ENCODE measurements around the gene PLEKHB2. TPM values are rescaled to one million over a fixed set of nuclear protein-coding genes. Genes with fewer than 3 reads are reported as not detected.
A peak's percentile ranks its signal among the peaks of the same experiment; 100 is the strongest.
"Not testable (repeated sequence)": the region's sequence is repeated elsewhere in the genome, so short reads cannot be mapped to it uniquely, and the experiment has no call there.

Gene PLEKHB2
- total RNA-seq, 2 donors from 2014 or later, result 49.1 to 81.2 TPM

GRCh38 chr2:131152074-131152473, 46.9 kb downstream of the PLEKHB2 start:
- DNase-seq (ENCODE audit: low spot score in 2 of 2) (no peak), ATAC-seq (no peak)
- Mint-ChIP-seq H3K27ac (no peak overlapping the region), H3K36me3 (no peaks in the 10 kb centered on the region), H3K9me3 (no peaks in the 10 kb centered on the region)

DNA sequence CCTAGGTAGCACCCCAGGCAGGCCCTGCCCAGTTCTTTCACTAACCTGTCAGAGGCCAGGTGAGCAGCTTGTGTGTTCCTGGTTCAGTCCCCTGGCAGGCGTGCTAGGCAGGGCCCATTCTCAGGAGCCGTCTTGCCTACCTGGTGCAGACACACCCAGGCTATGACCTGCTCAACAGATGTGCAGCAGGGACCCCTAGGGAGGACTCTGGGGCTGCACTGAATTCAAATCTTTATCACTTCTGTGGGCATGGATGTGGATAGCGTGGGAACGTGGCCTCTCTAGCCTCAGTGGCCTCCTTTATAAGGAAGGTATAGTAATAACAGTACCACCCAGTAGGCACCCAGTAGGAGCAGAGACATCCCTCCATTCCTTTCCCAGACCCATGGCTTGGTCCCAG, 48.4 kb downstream of the PLEKHB2 start:
- H3K36me3 Mint-ChIP-seq, result no peaks in the 10 kb centered on the region
- no peak for DNase-seq (ENCODE audit: low spot score in 2 of 2)
- ATAC-seq, result no peak
- H3K27ac Mint-ChIP-seq, result peak overlapping the region in 1 of 2 donors; percentile 67
- H3K9me3 Mint-ChIP-seq, result no peaks in the 10 kb centered on the region

- ATAC-seq (peak; percentile 99), DNase-seq (ENCODE audit: low spot score in 2 of 2) (peak; percentile 79 to 93)
- no peaks in the 10 kb centered on the region for H3K9me3 Mint-ChIP-seq
- H3K27ac Mint-ChIP-seq, result peak overlapping the region; percentile 29 to 67
- no peaks in the 10 kb centered on the region for H3K36me3 Mint-ChIP-seq
These were observed 49.0 kb downstream of the PLEKHB2 start for GRCh38 chr2:131154071-131154531.

- DNase-seq (ENCODE audit: low spot score in 2 of 2) (no peak), ATAC-seq (no peak)
- H3K9me3 Mint-ChIP-seq, result no peaks in the 10 kb centered on the region
- H3K36me3 Mint-ChIP-seq, result no peaks in the 10 kb centered on the region
- no peak overlapping the region for H3K27ac Mint-ChIP-seq
These were observed 49.5 kb downstream of the PLEKHB2 start for GRCh38 chr2:131154647-131155046.

GRCh38 chr2:131155208-131155855, 50.2 kb downstream of the PLEKHB2 start:
- no peak for ATAC-seq
- H3K27ac Mint-ChIP-seq, result peak overlapping the region in 1 of 2 donors; percentile 26
- H3K36me3 Mint-ChIP-seq, result no peaks in the 10 kb centered on the region
- DNase-seq (ENCODE audit: low spot score in 2 of 2), result no peak
- no peaks in the 10 kb centered on the region for H3K9me3 Mint-ChIP-seq

DNA sequence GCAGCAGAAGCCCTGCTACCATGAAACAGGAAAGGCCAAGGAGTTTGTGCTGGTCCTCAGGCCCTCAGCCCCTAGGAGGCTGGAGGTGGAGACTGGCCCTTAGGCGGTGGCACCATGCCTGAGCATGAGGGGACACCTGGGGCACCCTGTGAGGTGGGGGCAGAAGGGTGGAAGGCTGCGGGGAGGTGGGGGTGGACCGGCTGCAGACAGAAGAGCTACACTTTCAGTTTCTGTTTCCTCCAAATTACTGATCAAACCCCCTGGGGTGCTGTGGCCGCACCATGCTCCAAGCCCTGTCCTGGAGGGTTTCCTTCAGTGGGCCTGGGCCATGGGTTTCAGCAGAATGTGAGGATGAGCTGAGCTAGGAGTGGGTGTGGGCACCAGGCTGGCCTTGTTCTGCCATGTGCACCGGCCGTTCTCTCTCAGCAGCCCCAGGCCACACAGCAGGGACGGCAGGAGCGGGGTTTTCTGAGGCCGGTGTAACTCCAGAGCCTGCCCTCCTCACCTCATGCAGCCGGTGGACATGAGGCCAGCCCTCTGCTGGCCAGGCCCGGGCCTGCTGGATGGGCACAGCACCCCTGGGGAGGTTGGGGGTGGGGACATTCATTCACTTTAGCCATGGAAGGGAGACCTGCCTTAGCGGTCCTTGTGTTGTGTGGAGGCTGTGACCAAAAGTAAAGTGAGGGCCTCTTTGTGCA, 51.5 kb downstream of the PLEKHB2 start:
- no peak overlapping the region for H3K27ac Mint-ChIP-seq

GRCh38 chr2:131165562-131165961, 60.4 kb downstream of the PLEKHB2 start:
- DNase-seq (ENCODE audit: low spot score in 2 of 2); H3K36me3 Mint-ChIP-seq; H3K27ac Mint-ChIP-seq; ATAC-seq; H3K9me3 Mint-ChIP-seq: not testable (repeated sequence)

More for the DNA sequence above, 51.5 kb downstream of the PLEKHB2 start:
- DNase-seq (ENCODE audit: low spot score in 2 of 2) (no peak), ATAC-seq (no peak)
- no peaks in the 10 kb centered on the region for H3K9me3 Mint-ChIP-seq
- no peaks in the 10 kb centered on the region for H3K36me3 Mint-ChIP-seq

DNA sequence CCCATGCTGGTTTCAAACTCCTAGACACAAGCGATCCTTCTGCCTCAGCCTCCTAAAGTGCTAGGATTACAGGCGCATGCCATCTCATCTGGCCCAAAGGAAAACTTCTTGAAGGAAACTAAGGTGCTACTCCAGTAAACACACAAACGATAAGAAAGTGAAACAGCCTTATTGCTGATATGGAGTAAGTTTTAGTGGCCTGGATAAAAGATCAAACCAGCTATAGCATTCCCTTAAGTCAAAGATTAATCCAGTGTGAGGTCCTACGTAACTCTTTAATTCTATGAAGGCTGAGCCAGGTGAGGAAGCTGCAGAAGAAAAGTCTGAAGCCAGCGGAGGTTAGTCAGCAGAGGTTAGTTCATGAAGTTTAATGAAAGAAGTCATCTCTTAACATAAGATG, 63.4 kb downstream of the PLEKHB2 start:
- DNase-seq (ENCODE audit: low spot score in 2 of 2) (no peak), ATAC-seq (no peak)
- H3K36me3 Mint-ChIP-seq, result no peaks in the 10 kb centered on the region
- no peak overlapping the region for H3K27ac Mint-ChIP-seq
- H3K9me3 Mint-ChIP-seq, result no peaks in the 10 kb centered on the region

DNA sequence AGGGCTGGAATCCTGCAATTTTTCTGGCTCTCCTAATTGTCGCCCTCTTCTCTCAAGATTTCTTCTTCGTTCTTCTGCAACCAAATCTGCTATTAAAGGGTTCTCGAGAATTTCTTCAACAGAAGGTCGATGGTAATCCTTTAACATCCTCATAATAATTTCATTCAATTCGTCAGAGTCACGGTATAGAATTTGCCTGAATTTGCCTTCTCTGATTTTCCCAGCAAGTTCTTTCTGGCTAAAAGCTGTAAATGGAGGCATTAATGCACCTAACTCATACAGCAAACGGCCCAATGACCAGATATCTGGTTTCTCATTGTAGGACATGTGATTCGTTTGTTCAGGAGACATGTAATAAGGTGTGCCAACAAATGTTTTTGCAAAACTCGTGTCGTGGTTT, 72.9 kb downstream of the PLEKHB2 start:
- not testable (repeated sequence) for ATAC-seq; H3K27ac Mint-ChIP-seq; DNase-seq (ENCODE audit: low spot score in 2 of 2); H3K36me3 Mint-ChIP-seq; H3K9me3 Mint-ChIP-seq

DNA sequence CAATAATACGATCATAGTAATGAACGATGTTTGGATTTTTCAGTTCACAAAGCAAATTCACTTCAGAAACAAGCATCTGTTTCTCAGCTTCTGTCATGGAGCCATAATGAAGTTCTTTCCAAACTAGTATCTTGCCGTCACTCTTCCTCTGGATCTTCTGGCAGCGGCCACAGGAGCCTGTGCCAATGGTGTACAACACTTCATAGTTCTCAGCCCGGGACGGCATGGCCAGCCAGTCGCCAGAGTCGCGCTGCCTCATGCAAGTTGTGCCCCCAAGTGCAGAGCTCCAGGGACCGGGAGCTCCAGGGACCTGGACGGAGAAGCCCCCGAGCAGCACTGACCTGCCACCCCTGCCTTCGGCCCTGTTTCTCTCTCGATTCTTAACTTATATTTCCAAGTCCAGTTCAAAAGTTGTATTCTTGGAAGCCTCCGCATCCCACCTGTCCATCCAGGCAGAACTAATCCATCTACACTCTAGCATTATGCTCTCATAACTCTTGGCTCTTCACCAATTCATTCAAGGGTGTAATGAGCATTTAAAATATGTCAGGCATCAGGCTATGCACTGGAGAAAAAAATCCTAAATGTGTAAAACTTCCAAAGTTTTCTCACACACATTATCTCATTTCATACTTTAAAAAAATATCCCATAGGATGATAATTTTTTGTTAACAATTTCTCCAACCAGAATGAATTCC, 73.7 kb downstream of the PLEKHB2 start:
- H3K27ac Mint-ChIP-seq; H3K9me3 Mint-ChIP-seq; ATAC-seq; DNase-seq (ENCODE audit: low spot score in 2 of 2); H3K36me3 Mint-ChIP-seq: not testable (repeated sequence)

GRCh38 chr2:131181451-131181850, 76.3 kb downstream of the PLEKHB2 start:
- not testable (repeated sequence) for ATAC-seq; H3K36me3 Mint-ChIP-seq; H3K27ac Mint-ChIP-seq; H3K9me3 Mint-ChIP-seq; DNase-seq (ENCODE audit: low spot score in 2 of 2)

DNA sequence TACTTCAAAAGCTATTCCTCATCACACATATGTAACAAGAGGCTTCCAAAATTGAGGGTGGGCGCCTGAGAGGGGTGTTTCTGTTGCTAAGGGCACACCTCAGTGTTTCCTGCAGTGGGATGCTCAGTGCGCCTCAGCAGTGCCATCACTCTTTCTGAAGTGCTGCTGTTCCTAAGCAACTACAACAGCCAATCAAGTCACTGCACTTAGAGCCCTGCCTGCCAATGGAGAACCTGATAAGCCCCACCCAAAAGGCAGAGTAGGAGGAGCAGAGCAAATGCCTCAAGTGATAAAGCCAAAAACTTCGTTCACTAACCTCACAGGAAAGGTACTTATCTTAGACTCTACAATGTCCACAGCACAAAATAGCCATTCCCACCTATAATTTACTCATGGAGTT, 88.3 kb downstream of the PLEKHB2 start:
- not testable (repeated sequence) for DNase-seq (ENCODE audit: low spot score in 2 of 2); H3K27ac Mint-ChIP-seq; ATAC-seq; H3K36me3 Mint-ChIP-seq; H3K9me3 Mint-ChIP-seq

DNA sequence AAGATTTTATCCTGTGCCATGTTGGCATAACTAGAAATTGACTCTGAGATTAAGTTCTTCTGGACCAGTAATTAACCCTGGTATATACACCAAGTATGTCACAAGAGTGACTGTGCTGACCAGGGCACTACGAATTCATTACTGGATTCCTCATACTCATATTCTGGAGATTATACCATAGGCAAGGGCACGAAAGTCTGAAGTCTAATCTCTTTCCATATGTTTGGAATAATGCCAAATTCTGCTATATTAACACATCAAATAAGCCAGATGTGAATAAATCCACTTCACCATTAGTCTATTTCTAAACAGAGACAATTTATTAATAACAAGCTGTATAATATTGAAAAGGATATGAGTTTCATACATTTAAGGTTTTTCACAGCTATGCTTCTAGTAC, 91.0 kb downstream of the PLEKHB2 start:
- ATAC-seq; H3K9me3 Mint-ChIP-seq; H3K27ac Mint-ChIP-seq; H3K36me3 Mint-ChIP-seq; DNase-seq (ENCODE audit: low spot score in 2 of 2): not testable (repeated sequence)

Other genes with a start within 250 kb of the PLEKHB2 start
- gene FAM168B, start 11.9 kb upstream of the PLEKHB2 start, total RNA-seq, result 10 to 100 TPM; 61.5 to 69.9 TPM
- gene POTEE, start 104.2 kb downstream of the PLEKHB2 start, total RNA-seq, result under 1 TPM; 0.60 to 0.66 TPM

Measured in activated naive CD4-positive, alpha-beta T cell treated with anti-CD3 and anti-CD28 coated beads, Interleukin-2, amount 50 U/mL, for 72 hours (primary cell).